H9 (cell line): Measurements from ENCODE around the gene WBP1L. TPM values are rescaled to one million over a fixed set of nuclear protein-coding genes. Genes with fewer than 3 reads are reported as not detected.
"Not testable (repeated sequence)": the region's sequence is repeated elsewhere in the genome, so short reads cannot be mapped to it uniquely, and the experiment has no call there.

Source experiments
- DNase-seq: peaks from one replicate; pipeline ENCODE4 v3.0.0-alpha.2; 2017
- H2AFZ ChIP-seq: one replicate; pipeline ENCODE4 v1.6.1; 2013; ENCODE audit warnings: mild to moderate bottlenecking, low read length, control low read depth, moderate library complexity
- H2AK5ac ChIP-seq: 2 replicates; pipeline ENCODE4 v1.6.1; 2013; ENCODE audit warnings: low read length, control low read depth, mixed read lengths; ENCODE audit not compliant: insufficient read length
- H2BK120ac ChIP-seq: one replicate; pipeline ENCODE4 v1.6.1; 2013; ENCODE audit warnings: low read depth, mild to moderate bottlenecking, low read length, control low read depth, inconsistent platforms; ENCODE audit not compliant: poor library complexity, severe bottlenecking
- H2BK12ac ChIP-seq: 2 replicates; pipeline ENCODE4 v1.6.1; 2013; ENCODE audit warnings: low read length, control low read depth, mixed read lengths, low read depth; ENCODE audit not compliant: insufficient read length
- H2BK15ac ChIP-seq: 2 replicates; pipeline ENCODE4 v1.6.1; 2013; ENCODE audit warnings: low read depth, low read length, control low read depth
- H2BK20ac ChIP-seq: one replicate; pipeline ENCODE4 v1.6.1; 2013; ENCODE audit warnings: low read depth, mild to moderate bottlenecking, low read length, control low read depth, inconsistent platforms; ENCODE audit not compliant: poor library complexity, severe bottlenecking
- H2BK5ac ChIP-seq: 2 replicates; pipeline ENCODE4 v1.6.1; 2013; ENCODE audit warnings: low read length, control low read depth, mixed read lengths; ENCODE audit not compliant: insufficient read length
- H3K14ac ChIP-seq: 2 replicates; pipeline ENCODE4 v1.6.1; 2013; ENCODE audit warnings: low read length, control low read depth; ENCODE audit not compliant: insufficient read depth
- H3K18ac ChIP-seq: 2 replicates; pipeline ENCODE4 v1.6.1; 2013; ENCODE audit warnings: low read depth, mild to moderate bottlenecking, mixed read lengths, low read length, control low read depth; ENCODE audit not compliant: insufficient read length
- H3K23ac ChIP-seq: 2 replicates; pipeline ENCODE4 v1.6.1; 2013; ENCODE audit warnings: low read length, control low read depth, mixed read lengths, low read depth; ENCODE audit not compliant: insufficient read length
- H3K23me2 ChIP-seq: 2 replicates; pipeline ENCODE4 v1.6.1; 2013; ENCODE audit warnings: low read depth, mild to moderate bottlenecking, mixed read lengths, low read length, control low read depth; ENCODE audit not compliant: insufficient read length, poor library complexity, severe bottlenecking
- H3K27ac ChIP-seq: 2 replicates; pipeline ENCODE4 v1.5.1; 2013; ENCODE audit warnings: low read length, control low read depth, mixed read lengths, low read depth; ENCODE audit not compliant: insufficient read length
- H3K27me3 ChIP-seq: 2 replicates; pipeline ENCODE4 v1.6.1; 2013; ENCODE audit warnings: low read length, control low read depth, inconsistent platforms; ENCODE audit not compliant: insufficient read depth
- H3K4ac ChIP-seq: 2 replicates; pipeline ENCODE4 v1.6.1; 2013; ENCODE audit warnings: low read depth, mild to moderate bottlenecking, control low read depth, inconsistent platforms, low read length, moderate library complexity
- H3K4me1 ChIP-seq: 2 replicates; pipeline ENCODE4 v1.6.1; 2013; ENCODE audit warnings: low read length, control low read depth, inconsistent platforms; ENCODE audit not compliant: insufficient read depth
- H3K4me2 ChIP-seq: 2 replicates; pipeline ENCODE4 v1.6.1; 2013; ENCODE audit warnings: low read length, control low read depth, mixed read lengths; ENCODE audit not compliant: insufficient read length, insufficient read depth
- H3K56ac ChIP-seq: 2 replicates; pipeline ENCODE4 v1.6.1; 2013; ENCODE audit warnings: low read depth, mild to moderate bottlenecking, mixed read lengths, low read length, control low read depth; ENCODE audit not compliant: insufficient read length
- H3K79me1 ChIP-seq: 2 replicates; pipeline ENCODE4 v1.6.1; 2013; ENCODE audit warnings: low read depth, mild to moderate bottlenecking, moderate library complexity, low read length, control low read depth, inconsistent platforms; ENCODE audit not compliant: insufficient read depth, poor library complexity, severe bottlenecking
- H3K79me2 ChIP-seq: 2 replicates; pipeline ENCODE4 v1.6.1; 2013; ENCODE audit warnings: low read length, control low read depth, inconsistent platforms; ENCODE audit not compliant: insufficient read depth
- H3K9ac ChIP-seq: 2 replicates; pipeline ENCODE4 v1.6.1; 2013; ENCODE audit warnings: low read length, control low read depth, mixed read lengths; ENCODE audit not compliant: insufficient read length; ENCODE audit errors: extremely low read depth
- H3K9me3 ChIP-seq: one replicate; pipeline ENCODE4 v1.6.1; 2013; ENCODE audit warnings: low read depth, low read length, inconsistent platforms; ENCODE audit not compliant: control insufficient read depth
- H3T11ph ChIP-seq: one replicate; pipeline ENCODE4 v1.6.1; 2013; ENCODE audit warnings: mild to moderate bottlenecking, low read length, control low read depth, inconsistent platforms
- H4K20me1 ChIP-seq: one replicate; pipeline ENCODE4 v1.6.1; 2013; ENCODE audit not compliant: control insufficient read depth, insufficient read length, insufficient read depth
- H4K5ac ChIP-seq: 2 replicates; pipeline ENCODE4 v1.6.1; 2013; ENCODE audit warnings: low read depth, mild to moderate bottlenecking, mixed read lengths, low read length, control low read depth; ENCODE audit not compliant: insufficient read length
- H4K8ac ChIP-seq: replicated peaks from 2 replicates; pipeline ENCODE4 v1.6.1; 2013; ENCODE audit warnings: low read length, control low read depth, mixed read lengths, low read depth; ENCODE audit not compliant: insufficient read length
- H4K91ac ChIP-seq: 2 replicates; pipeline ENCODE4 v1.6.1; 2013; ENCODE audit warnings: low read depth, mild to moderate bottlenecking, moderate library complexity, mixed read lengths, low read length, control low read depth; ENCODE audit not compliant: insufficient read length
- H3K27ac Mint-ChIP-seq, 3 experiments: 2 replicates in 2 of 3; 3 replicates in 1 of 3; pipeline ENCODE4 v1.8.0; 2020 to 2021; ENCODE audit warnings: mixed read lengths in 3 of 3, mild to moderate bottlenecking in 1 of 3, moderate library complexity in 1 of 3
- H3K27me3 Mint-ChIP-seq: 2 replicates; pipeline ENCODE4 v1.8.0; 2021; ENCODE audit warnings: low read depth, mild to moderate bottlenecking, moderate library complexity, mixed read lengths
- H3K36me3 Mint-ChIP-seq, 3 experiments: 2 replicates in 2 of 3; 3 replicates in 1 of 3; pipeline ENCODE4 v1.8.0; 2020 to 2021; ENCODE audit warnings: low read depth in 3 of 3, mixed read lengths in 3 of 3; ENCODE audit not compliant: insufficient read depth in 1 of 3
- H3K4me1 Mint-ChIP-seq, 2 experiments: 2 replicates each; pipeline ENCODE4 v1.8.0; 2020; ENCODE audit warnings: mixed read lengths in 2 of 2
- H3K4me3 Mint-ChIP-seq, 2 experiments: 2 replicates in 1 of 2; 3 replicates in 1 of 2; pipeline ENCODE4 v1.8.0; 2020 to 2021; ENCODE audit warnings: mild to moderate bottlenecking in 2 of 2, mixed read lengths in 2 of 2, moderate library complexity in 1 of 2
- H3K9me3 Mint-ChIP-seq, 2 experiments: 2 replicates in 1 of 2; 3 replicates in 1 of 2; pipeline ENCODE4 v1.8.0; 2020; ENCODE audit warnings: mild to moderate bottlenecking in 2 of 2, mixed read lengths in 2 of 2, moderate library complexity in 1 of 2
- CTCF ChIP-seq: fragments of 200-600 bp; sonication (generic); conservative IDR thresholded peaks from 3 replicates; pipeline ENCODE4 v1.8.0; 2021; ENCODE audit warnings: antibody characterized with exemption, mild to moderate bottlenecking
- WGBS: extraction: QIAGEN DNeasy Blood & Tissue Kit; methylation state at CpG from one replicate; pipeline ENCODE4 v1.1.7; 2013; ENCODE audit warnings: missing lambda C conversion rate, low lambda C conversion rate, mixed read lengths; ENCODE audit not compliant: insufficient read length; ENCODE audit errors: extremely low coverage; 5-methylcytosine and 5-hydroxymethylcytosine counted together
- long read RNA-seq: library from polyadenylated mRNA; unstranded; transcript quantifications from one replicate; pipeline ENCODE4 v2.0.0, GENCODE V29; 2020
- total RNA-seq: library from RNA; stranded (reverse); gene quantifications from 2 replicates; pipeline ENCODE4 v1.2.1, GENCODE V29; 2021

WBP1L gene
- 23.8 and 24.5 TPM in 2 replicates for total RNA-seq
- long read RNA-seq, partial matches to known transcripts = 15 of 19 reads
- long read RNA-seq, other reads (novel, unspliced or antisense) = 0 of 19 reads

GRCh38 chr10:102743588-102744373 lies at the start of gene WBP1L:
Gene WBP1L, plus strand, starts transcription at chr10:102743948. Its CDS starts 106 bp downstream, at chr10:102744054.
- Histone ChIP-seq H2BK20ac (no peak within 1 kb of the TSS), H2AK5ac (no peak within 1 kb of the TSS), H4K8ac (no peak within 1 kb of the TSS), H4K91ac (no peak within 1 kb of the TSS), H3K23me2 (peaks cover 10% of the 10 kb centered on the region), H4K20me1 (no peaks in the 10 kb centered on the region), H3K18ac (peak within 1 kb of the TSS; percentile 16), H2BK12ac (no peak within 1 kb of the TSS), H3K23ac (no peak within 1 kb of the TSS), H3K27me3 (no peaks in the 10 kb centered on the region), H3K79me1 (no peaks in the 10 kb centered on the region), H3T11ph (peak within 1 kb of the TSS; percentile 21), H3K79me2 (no peaks in the 10 kb centered on the region; the same call in 1 of the 2 replicates), H2BK15ac (no peak within 1 kb of the TSS), H2BK5ac (no peak within 1 kb of the TSS), H3K4me2 (peak within 1 kb of the TSS; percentile 96), H3K27ac (no peak within 1 kb of the TSS), H3K56ac (no peak within 1 kb of the TSS), H3K9me3 (no peaks in the 10 kb centered on the region), H3K14ac (0 out of 2 replicates have a peak within 1 kb of the TSS, but pooled peaks have one; percentile 25), H3K4ac (no peak within 1 kb of the TSS), H4K5ac (no peak within 1 kb of the TSS), H3K4me1 (peaks cover 4% of the 10 kb centered on the region; the same call in 1 of the 2 replicates), H2BK120ac (no peak within 1 kb of the TSS), H2AFZ (no peak within 1 kb of the TSS), H3K9ac (peak within 1 kb of the TSS; percentile 80)
- H3K27me3 Mint-ChIP-seq = peaks cover 2% of the 10 kb centered on the region
- peak within 1 kb of the TSS; percentile 91 to 92 for H3K4me3 Mint-ChIP-seq
- peaks cover 0 to 6% (median 0%) of the 10 kb centered on the region in 3 experiments; a peak in 2 of 7 replicates for H3K36me3 Mint-ChIP-seq
- WGBS = no CpG with 5 or more reads among the region's 37 CpGs
- peak; percentile 98 for DNase-seq
- H3K4me1 Mint-ChIP-seq = peaks cover 26 to 31% of the 10 kb centered on the region in 2 experiments
- TF ChIP-seq CTCF = no peak
- peaks cover 0 to 3% of the 10 kb centered on the region in 2 experiments; a peak in 1 of 5 replicates for H3K9me3 Mint-ChIP-seq
- peak within 1 kb of the TSS; percentile 62 to 86 (median 81) for H3K27ac Mint-ChIP-seq

GRCh38 chr10:102695401-102695800 lies 48.3 kb upstream of the WBP1L start:
- H4K8ac ChIP-seq, H3K56ac ChIP-seq, H3K27me3 Mint-ChIP-seq, H3K79me2 ChIP-seq, H3K9me3 Mint-ChIP-seq, H3K23me2 ChIP-seq, H2BK12ac ChIP-seq, H3K4me1 ChIP-seq, H3K23ac ChIP-seq, H3K4me3 Mint-ChIP-seq, H3K27me3 ChIP-seq, H3K4me1 Mint-ChIP-seq, H3K27ac ChIP-seq, H3T11ph ChIP-seq, H2BK20ac ChIP-seq, H3K4ac ChIP-seq, H3K9me3 ChIP-seq, H4K20me1 ChIP-seq, H2BK120ac ChIP-seq, H2BK15ac ChIP-seq, DNase-seq, H2AK5ac ChIP-seq, H4K5ac ChIP-seq, H2AFZ ChIP-seq, H4K91ac ChIP-seq, H3K27ac Mint-ChIP-seq, H3K4me2 ChIP-seq, H3K9ac ChIP-seq, H3K18ac ChIP-seq, H2BK5ac ChIP-seq, H3K79me1 ChIP-seq, H3K14ac ChIP-seq: not testable (repeated sequence)
- whole genome bisulfite sequencing = no CpG with 5 or more reads among the region's 10 CpGs
- H3K36me3 Mint-ChIP-seq = peaks cover 13 to 47% (median 40%) of the 10 kb centered on the region in 3 experiments; a peak in 6 of 7 replicates
